Transverse colon (tissue), 4 donors: ENCODE results near the gene RSRC1.

Experiments
- EP300 ChIP-seq: sonication (generic); formaldehyde crosslinking; IDR thresholded peaks from one replicate; pipeline ENCODE4 v1.6.1; 2017; ENCODE audit warnings: antibody characterized with exemption, low read depth
- POLR2A ChIP-seq: fragments of 450-650 bp; IDR thresholded peaks from one replicate; pipeline ENCODE4 v1.6.1; 2016; ENCODE audit warnings: antibody characterized with exemption, mild to moderate bottlenecking, moderate library complexity
- POLR2AphosphoS5 ChIP-seq, 3 donors: sonication (generic); formaldehyde crosslinking; IDR thresholded peaks; one replicate each; pipeline ENCODE4 v1.6.1; 2016; ENCODE audit warnings: antibody characterized with exemption in 3 of 3
- TF ChIP-seq, protein P1 (sequence below), 5 experiments: fragments of 200-600 bp in 3 of 5; fragments of 450-650 bp in 2 of 5; sonication (generic) in 3 of 5; IDR thresholded peaks; 1 replicate in 2 of 5; 2 replicates in 3 of 5; pipeline ENCODE4 v1.5.1; 2016 to 2017; ENCODE audit warnings: antibody characterized with exemption in 5 of 5, inconsistent platforms in 3 of 5, mild to moderate bottlenecking in 2 of 5, moderate library complexity in 1 of 5

DNA sequence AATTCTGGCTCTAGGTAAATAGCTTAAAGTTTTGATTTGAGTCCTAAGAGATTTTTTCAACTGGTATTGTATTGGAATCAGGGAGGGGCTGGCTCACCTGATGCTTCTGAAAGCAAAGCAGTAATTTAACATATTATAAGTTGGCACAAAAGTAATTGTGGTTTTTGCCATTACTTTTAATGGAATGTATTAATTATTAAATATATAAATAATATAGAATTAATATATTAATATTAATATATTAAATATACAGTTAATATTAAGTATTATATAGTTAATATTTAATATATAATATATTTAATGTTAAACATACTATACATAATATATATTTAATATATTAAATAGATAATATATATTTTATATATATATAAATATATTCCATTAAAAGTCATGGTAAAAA lies 10.4 kb downstream of the RSRC1 start:
- TF ChIP-seq, protein P1, sequence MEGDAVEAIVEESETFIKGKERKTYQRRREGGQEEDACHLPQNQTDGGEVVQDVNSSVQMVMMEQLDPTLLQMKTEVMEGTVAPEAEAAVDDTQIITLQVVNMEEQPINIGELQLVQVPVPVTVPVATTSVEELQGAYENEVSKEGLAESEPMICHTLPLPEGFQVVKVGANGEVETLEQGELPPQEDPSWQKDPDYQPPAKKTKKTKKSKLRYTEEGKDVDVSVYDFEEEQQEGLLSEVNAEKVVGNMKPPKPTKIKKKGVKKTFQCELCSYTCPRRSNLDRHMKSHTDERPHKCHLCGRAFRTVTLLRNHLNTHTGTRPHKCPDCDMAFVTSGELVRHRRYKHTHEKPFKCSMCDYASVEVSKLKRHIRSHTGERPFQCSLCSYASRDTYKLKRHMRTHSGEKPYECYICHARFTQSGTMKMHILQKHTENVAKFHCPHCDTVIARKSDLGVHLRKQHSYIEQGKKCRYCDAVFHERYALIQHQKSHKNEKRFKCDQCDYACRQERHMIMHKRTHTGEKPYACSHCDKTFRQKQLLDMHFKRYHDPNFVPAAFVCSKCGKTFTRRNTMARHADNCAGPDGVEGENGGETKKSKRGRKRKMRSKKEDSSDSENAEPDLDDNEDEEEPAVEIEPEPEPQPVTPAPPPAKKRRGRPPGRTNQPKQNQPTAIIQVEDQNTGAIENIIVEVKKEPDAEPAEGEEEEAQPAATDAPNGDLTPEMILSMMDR (IDR thresholded peaks at IDR 0.05) = no peak
- TF ChIP-seq POLR2A = no peak
- TF ChIP-seq POLR2AphosphoS5 (IDR thresholded peaks at IDR 0.05) = no peak
- no peak for TF ChIP-seq EP300
